GM12878 (cell line): ENCODE results near the gene NTM. TPM values are rescaled to one million over a fixed set of nuclear protein-coding genes. Genes with fewer than 3 reads are reported as not detected.

ENCODE experiments used
- ATAC-seq: fragments of 200-7000 bp; cut with Tn5 transposase; 3 replicates; pipeline ENCODE4 v1.9.1; 2020; ENCODE audit warnings: mild to moderate bottlenecking, moderate library complexity
- BruUV-seq: library from RNA; stranded (reverse); fragments of 400-500 nt; replicated peaks from 2 replicates; lab custom pipeline; 2021; lab: Mats Ljungman, UMichigan
- CTCF ChIA-PET: fragments of 300-600 bp; sonication (Branson Sonifier 250); formaldehyde crosslinking; extraction: SDS; loops from one replicate; lab custom pipeline; 2021; ENCODE audit warnings: inconsistent platforms; lab: Yijun Ruan, JAX
- POLR2A ChIA-PET: fragments of 350-600 bp; formaldehyde crosslinking; extraction: SDS; loops from one replicate; lab custom pipeline; 2021; ENCODE audit warnings: inconsistent platforms; lab: Charles Lee
- RAD21 ChIA-PET: fragments of 300-600 bp; sonication (Branson Sonifier 250); formaldehyde crosslinking; loops from one replicate; lab custom pipeline; 2023; ENCODE audit warnings: antibody characterized with exemption; ENCODE audit not compliant: unreplicated experiment; lab: Charles Lee
- SMC1A ChIA-PET: fragments of 300-600 bp; sonication (Branson Sonifier 250); formaldehyde crosslinking; loops from one replicate; lab custom pipeline; 2023; ENCODE audit not compliant: unreplicated experiment, uncharacterized antibody; lab: Charles Lee
- DNase-seq: peaks from one replicate; pipeline ENCODE4 v3.0.0-alpha.2; 2011; ENCODE audit warnings: low read depth, low spot score
- FAIRE-seq: peaks from 3 replicates; lab custom pipeline; 2011; peaks lifted over from hg19 to GRCh38; lab: Jason Lieb, UNC
- H2AFZ ChIP-seq: 2 replicates; pipeline ENCODE4 v1.6.0; 2011; ENCODE audit warnings: low read depth, low read length, control low read depth; ENCODE audit not compliant: control insufficient read depth
- H3K27ac ChIP-seq: 2 replicates; pipeline ENCODE4 v1.5.1; 2011; ENCODE audit warnings: control low read depth; ENCODE audit not compliant: control insufficient read depth, insufficient read depth
- H3K27me3 ChIP-seq, 2 experiments: replicated peaks in 1 of 2; 2 replicates each; pipeline versions ENCODE4 v1.6.0 to v1.6.1; 2011; ENCODE audit warnings: low read length in 1 of 2; ENCODE audit not compliant: control insufficient read depth in 2 of 2, insufficient read depth in 2 of 2
- H3K36me3 ChIP-seq, 2 experiments: 2 replicates each; pipeline ENCODE4 v1.5.1; 2011; ENCODE audit warnings: low read length in 1 of 2; ENCODE audit not compliant: control insufficient read depth in 2 of 2, insufficient read depth in 2 of 2
- H3K4me1 ChIP-seq: 2 replicates; pipeline ENCODE4 v1.6.1; 2011; ENCODE audit warnings: mild to moderate bottlenecking, low read length, moderate library complexity, mixed read lengths; ENCODE audit not compliant: control insufficient read depth, insufficient read depth
- H3K4me2 ChIP-seq: 2 replicates; pipeline ENCODE4 v1.6.0; 2011; ENCODE audit warnings: control low read depth; ENCODE audit not compliant: control insufficient read depth, insufficient read depth
- H3K4me3 ChIP-seq: fragments of 200-600 bp; sonication (generic); 2 replicates; pipeline ENCODE4 v1.5.1; 2016
- H3K79me2 ChIP-seq: 2 replicates; pipeline ENCODE4 v1.6.0; 2011; ENCODE audit warnings: low read length; ENCODE audit not compliant: control insufficient read depth, insufficient read depth
- H3K9ac ChIP-seq: 2 replicates; pipeline ENCODE4 v1.8.0; 2011; ENCODE audit warnings: low read length, control low read depth, mixed read lengths; ENCODE audit not compliant: control insufficient read depth, insufficient read depth
- H3K9me3 ChIP-seq: replicated peaks from 3 replicates; pipeline ENCODE4 v1.5.1; 2011; ENCODE audit warnings: mild to moderate bottlenecking, low read length; ENCODE audit not compliant: control insufficient read depth, insufficient read depth
- H4K20me1 ChIP-seq: 2 replicates; pipeline ENCODE4 v1.6.0; 2011; ENCODE audit not compliant: control insufficient read depth, insufficient read depth
- CUX1 ChIP-seq: IDR thresholded peaks from 2 replicates; pipeline ENCODE4 v1.6.1; 2012; ENCODE audit warnings: improper control_type of control experiment, low read depth, low read length; ENCODE audit not compliant: insufficient replicate concordance
- GABPA ChIP-seq: IDR thresholded peaks from 2 replicates; pipeline ENCODE4 v1.6.1; 2014; ENCODE audit warnings: antibody characterized with exemption, low read depth, mild to moderate bottlenecking, inconsistent platforms
- HCFC1 ChIP-seq: fragments of 150-350 bp; IDR thresholded peaks from 2 replicates; pipeline ENCODE4 v1.6.1; 2014; ENCODE audit warnings: low read length
- JUNB ChIP-seq: IDR thresholded peaks from 2 replicates; pipeline ENCODE4 v1.6.1; 2016; ENCODE audit warnings: antibody characterized with exemption, mild to moderate bottlenecking
- MLLT1 ChIP-seq: fragments of 450-650 bp; IDR thresholded peaks from 2 replicates; pipeline ENCODE4 v1.6.1; 2016; ENCODE audit warnings: mild to moderate bottlenecking
- MTA3 ChIP-seq: IDR thresholded peaks from 2 replicates; pipeline ENCODE4 v1.6.1; 2012; ENCODE audit warnings: low read length, inconsistent platforms, borderline replicate concordance
- SP1 ChIP-seq: IDR thresholded peaks from one replicate; pipeline ENCODE4 v1.6.1; 2011; ENCODE audit warnings: low read depth, low read length
- USF1 ChIP-seq: IDR thresholded peaks from 2 replicates; pipeline ENCODE4 v1.6.1; 2011; ENCODE audit warnings: borderline replicate concordance, low read depth, mild to moderate bottlenecking, moderate library complexity, mixed read lengths, low read length; ENCODE audit not compliant: insufficient read depth; ENCODE audit errors: extremely low read length
- WRNIP1 ChIP-seq: IDR thresholded peaks from 2 replicates; pipeline ENCODE4 v1.6.1; 2011; ENCODE audit warnings: low read depth, low read length, improper control_type of control experiment, borderline replicate concordance
- ZBTB4 ChIP-seq: fragments of 450-650 bp; formaldehyde crosslinking; IDR thresholded peaks from 2 replicates; pipeline ENCODE4 v1.4.0; 2022; ENCODE audit warnings: mild to moderate bottlenecking, moderate library complexity
- WGBS: methylation state at CpG from one replicate; pipeline ENCODE4 v1.1.6; 2016; ENCODE audit warnings: low lambda C conversion rate; ENCODE audit not compliant: insufficient replicate concordance, insufficient coverage; ENCODE audit errors: missing lambda C conversion rate; 5-methylcytosine and 5-hydroxymethylcytosine counted together
- in situ Hi-C: fragments of 300-500 bp; cut with MboI; formaldehyde crosslinking; loops from 9 replicates; pipeline ENCODE4 v1.14.3; 2018; ENCODE audit warnings: mixed read lengths
- intact Hi-C: fragments of 100-400 bp; cut with micrococcal nuclease; formaldehyde crosslinking; loops from one replicate; pipeline ENCODE4 v1.14.2; 2022; ENCODE audit not compliant: unreplicated experiment
- polyA plus RNA-seq, 11 experiments: library from polyadenylated mRNA; depleted of rRNA in 4 of 11; unstranded in 6 of 11; stranded (reverse) in 5 of 11; fragments of >200 nt; fragmentation: Nextera tagmentation in 4 of 11; fragmentation: Illumina TruSeq in 1 of 11; extraction: Ambion mirVana in 4 of 11; extraction: Trizol in 1 of 11; gene quantifications; 1 replicate in 1 of 11; 2 replicates in 10 of 11; pipeline versions ENCODE4 v1.2.1 to v1.2.3, GENCODE V29; 2011 to 2016; ENCODE audit warnings: inconsistent platforms in 2 of 11, missing spikeins in 2 of 11, low read depth in 1 of 11
- total RNA-seq, 4 experiments: library from RNA; depleted of rRNA in 3 of 4; stranded (reverse); fragments of >200 nt in 3 of 4; fragmentation: Illumina TruSeq in 1 of 4; extraction: Trizol in 1 of 4; gene quantifications; 2 replicates each; pipeline versions ENCODE4 v1.2.1 to v1.2.3, GENCODE V29; 2013 to 2021

Gene NTM
- total and polyA plus RNA-seq, 10 of the 15 experiments (the other 5 are each of a cell fraction or from before 2014, with no cell fraction given), result not detected

- H3K9ac ChIP-seq, result no peak overlapping the region
- intact Hi-C loops, result no loop called here
Observed at GRCh38 chr11:132072044-132072857, 701.8 kb downstream of the NTM start.

More at GRCh38 chr11:132072044-132072857, 701.8 kb downstream of the NTM start:
- WGBS, result 22% methylated on average over 6 of the region's 6 CpGs
- BruUV-seq, result no TSS peak
- no peaks in the 10 kb centered on the region for H4K20me1 ChIP-seq
- RAD21 ChIA-PET, result no interaction called here
- H3K4me1 ChIP-seq, result no peaks in the 10 kb centered on the region
- FAIRE-seq (no peak), ATAC-seq (no peak), DNase-seq (no peak)
- CTCF ChIA-PET, result no interaction called here
- no peak overlapping the region for H3K27ac ChIP-seq
- POLR2A ChIA-PET, result no interaction called here
- H3K36me3 ChIP-seq, result no peaks in the 10 kb centered on the region
- SMC1A ChIA-PET, result no interaction called here
- H3K79me2 ChIP-seq, result no peaks in the 10 kb centered on the region
- H2AFZ ChIP-seq, result no peak overlapping the region
- no peak overlapping the region for H3K4me3 ChIP-seq
- no peaks in the 10 kb centered on the region; the same call in 2 of the 3 replicates for H3K9me3 ChIP-seq
- H3K4me2 ChIP-seq, result no peak overlapping the region
- in situ Hi-C loops, result no loop called here
- TF ChIP-seq WRNIP1, result no peak
- TF ChIP-seq HCFC1, result no peak
- TF ChIP-seq USF1, result no peak
- TF ChIP-seq ZBTB4 (CRISPR knock-in tag), result no peak
- no peak for TF ChIP-seq MLLT1
- no peak for TF ChIP-seq CUX1
- TF ChIP-seq JUNB, result no peak
- no peak for TF ChIP-seq MTA3
- TF ChIP-seq GABPA, result no peak
- TF ChIP-seq SP1, result no peak
- H3K27me3 ChIP-seq, result no peaks in the 10 kb centered on the region
